SK-MEL-5 (cell line): ENCODE results near the gene LACRT. TPM values are rescaled to one million over a fixed set of nuclear protein-coding genes. Genes with fewer than 3 reads are reported as not detected.

Experiments
- DNase-seq: peaks from one replicate; pipeline ENCODE4 v3.0.0-alpha.2; 2016; ENCODE audit warnings: low read depth, low spot score
- in situ Hi-C: cut with HindIII; loops from 2 replicates; pipeline ENCODE4 v1.10.0; 2016; ENCODE audit warnings: low sequenced_read_pairs, high pct_unique_total_duplicates, low pct_unique_long_range_greater_than_20kb
- total RNA-seq: library from RNA; depleted of rRNA; stranded (reverse); fragments of >200 nt; shearing (Covaris generic); gene quantifications from 2 replicates; pipeline ENCODE4 v1.2.3, GENCODE V29; 2014; rRNA removed

The LACRT gene
- total RNA-seq, 1 experiment from 2014 or later = not detected

- in situ Hi-C loops = no loop called here
- no peak for DNase-seq
Observed at GRCh38 chr12:54587315-54587873, 47.3 kb downstream of the LACRT start.

DNA sequence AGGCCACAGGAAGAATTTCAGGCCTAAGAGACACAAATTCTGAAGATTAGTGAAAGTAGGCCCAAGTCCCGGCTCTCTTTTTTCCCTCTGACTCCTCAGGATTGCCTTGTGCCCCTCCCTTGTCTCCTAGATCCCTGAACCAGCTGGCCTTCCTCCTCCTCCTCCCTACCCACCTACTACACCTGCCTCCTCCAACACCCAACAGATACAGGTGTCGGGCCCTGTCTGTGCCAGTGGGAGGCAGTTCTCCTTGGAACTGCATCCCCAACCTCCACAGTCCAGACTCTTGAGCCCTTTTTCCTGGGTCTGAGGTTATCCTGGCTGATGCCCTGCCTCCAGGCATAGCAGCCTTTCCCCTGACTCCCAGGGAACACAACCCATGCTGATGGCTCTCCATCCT is 48.1 kb downstream of the LACRT start:
- no peak for DNase-seq
- in situ Hi-C loops = no loop called here

GRCh38 chr12:54585243-54585642 is 49.5 kb downstream of the LACRT start:
- in situ Hi-C loops = no loop called here
- no peak for DNase-seq

DNA sequence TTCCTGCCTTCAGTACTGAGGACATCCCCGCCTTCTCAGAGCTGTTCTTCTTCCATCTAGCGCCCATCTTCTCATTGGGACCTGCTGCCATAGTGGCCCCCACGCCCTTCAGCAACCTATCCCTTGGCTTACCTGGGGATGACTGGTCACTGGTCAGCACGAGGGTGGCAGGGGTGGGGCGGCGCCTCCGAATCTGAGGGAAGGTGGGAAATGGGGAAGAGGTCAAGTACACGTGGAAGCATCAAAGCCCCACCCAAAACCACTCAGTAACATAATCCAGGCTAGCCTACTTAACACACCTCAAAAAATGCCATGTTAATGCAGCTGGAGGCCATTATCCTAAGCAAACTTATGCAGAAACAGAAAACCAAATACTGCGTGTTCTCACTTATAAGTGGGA is 50.6 kb downstream of the LACRT start:
- no peak for DNase-seq
- in situ Hi-C loops = no loop called here

GRCh38 chr12:54583726-54584125 is 51.0 kb downstream of the LACRT start:
- no peak for DNase-seq
- in situ Hi-C loops = no loop called here

DNA sequence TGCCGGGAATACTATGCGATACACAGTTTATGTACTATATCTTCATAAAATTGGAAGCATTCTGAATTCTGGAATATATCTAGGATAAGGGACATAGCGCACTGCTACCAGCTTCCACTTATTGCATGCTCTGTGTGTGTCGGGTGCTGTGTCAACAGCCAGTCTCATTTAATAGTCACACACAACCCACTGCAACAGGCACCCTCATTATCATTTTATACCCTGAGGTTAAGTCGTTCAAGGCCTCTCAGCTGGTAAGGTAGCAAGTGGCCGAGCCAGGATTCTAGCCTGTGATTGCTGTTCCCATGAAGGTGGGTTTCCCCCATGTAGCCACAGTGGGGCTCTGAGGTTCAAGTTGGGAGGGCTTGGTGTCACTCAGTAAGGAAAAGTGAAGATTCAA is 53.3 kb downstream of the LACRT start:
- DNase-seq = no peak
- in situ Hi-C loops = no loop called here

Other genes with a start within 250 kb of the LACRT start
- gene ITGA5, start 215.6 kb downstream of the LACRT start, total RNA-seq = 19.2 and 22.6 TPM in 2 replicates
- 0.83 TPM in 1 of 2 replicates, not detected in the other for gene GTSF1, start 161.3 kb downstream of the LACRT start, total RNA-seq
- not detected in 2 replicates for gene NCKAP1L, start 137.1 kb downstream of the LACRT start, total RNA-seq
- gene PDE1B, start 85.3 kb downstream of the LACRT start, total RNA-seq = 0.08 TPM in 1 of 2 replicates, not detected in the other
- 0.35 TPM in 1 of 2 replicates, not detected in the other for gene PPP1R1A, start 46.2 kb downstream of the LACRT start, total RNA-seq
- gene DCD, start 13.5 kb upstream of the LACRT start, total RNA-seq = not detected in 2 replicates
- gene MUCL1, start 219.6 kb upstream of the LACRT start, total RNA-seq = not detected in 2 replicates